Measurements from ENCODE around the gene HS6ST3. TPM values are rescaled to one million over a fixed set of nuclear protein-coding genes. Genes with fewer than 3 reads are reported as not detected.

Gene HS6ST3
- total RNA-seq, 1 experiment from 2014 or later = 1.2 TPM

GRCh38 chr13:96218475-96218874 lies 128.6 kb downstream of the HS6ST3 start:
- ChIA-PET POLR2A (no interaction called here), CTCF (interaction anchor here (0.9 to 1.2 kb wide), 2 partner anchors 11 to 199 kb away, joined by 3 to 5 read pairs; no protein-coding TSS in a partner anchor)
- TF ChIP-seq ZNF317 (CRISPR knock-in tag; IDR thresholded peaks at IDR 0.05; ENCODE audit: borderline replicate concordance, low read depth) = no peak
- no peak for TF ChIP-seq OVOL2 (CRISPR knock-in tag; IDR thresholded peaks at IDR 0.05; ENCODE audit: borderline replicate concordance)
- TF ChIP-seq MXD4 (CRISPR knock-in tag; IDR thresholded peaks at IDR 0.05; ENCODE audit: borderline replicate concordance) = no peak
- no peak for TF ChIP-seq TP53 (CRISPR knock-in tag; IDR thresholded peaks at IDR 0.05)
- TF ChIP-seq ATF2 (CRISPR knock-in tag; IDR thresholded peaks at IDR 0.05; ENCODE audit: borderline replicate concordance, low read depth) = no peak
- TF ChIP-seq ZNF219 (CRISPR knock-in tag; IDR thresholded peaks at IDR 0.05; ENCODE audit: borderline replicate concordance) = no peak
- no peak for TF ChIP-seq JUN (CRISPR knock-in tag; IDR thresholded peaks at IDR 0.05)
- no peak for TF ChIP-seq ATF1 (CRISPR knock-in tag; IDR thresholded peaks at IDR 0.05)
- TF ChIP-seq ZNF532 (CRISPR knock-in tag; IDR thresholded peaks at IDR 0.05; ENCODE audit: borderline replicate concordance) = no peak
- H3K4me1 Mint-ChIP-seq = no peaks in the 10 kb centered on the region
- no peak overlapping the region for H3K27ac Mint-ChIP-seq
- H3K27me3 Mint-ChIP-seq (ENCODE audit: low read depth) = no peaks in the 10 kb centered on the region
- H3K9me3 Mint-ChIP-seq = peaks cover 7% of the 10 kb centered on the region
- H3K4me3 Mint-ChIP-seq = no peak overlapping the region
- H3K36me3 Mint-ChIP-seq = no peaks in the 10 kb centered on the region
- no peak for DNase-seq (ENCODE audit: low spot score)
- no peak for ATAC-seq

- no peak for DNase-seq (ENCODE audit: low spot score)
- Mint-ChIP-seq H3K9me3 (no peaks in the 10 kb centered on the region), H3K36me3 (no peaks in the 10 kb centered on the region), H3K27ac (no peak overlapping the region), H3K4me3 (no peak overlapping the region), H3K27me3 (ENCODE audit: low read depth) (no peaks in the 10 kb centered on the region), H3K4me1 (no peaks in the 10 kb centered on the region)
- ChIA-PET POLR2A (no interaction called here), CTCF (interaction anchor here (1.5 kb wide), 1 partner anchor 8 kb away, joined by 5 read pairs; no protein-coding TSS in a partner anchor)
- TF ChIP-seq IRF1 (CRISPR knock-in tag; IDR thresholded peaks at IDR 0.05) (no peak), TEAD1 (CRISPR knock-in tag; IDR thresholded peaks at IDR 0.05) (no peak), PRRX2 (CRISPR knock-in tag; IDR thresholded peaks at IDR 0.05) (no peak), ATF3 (CRISPR knock-in tag; conservative IDR thresholded peaks at IDR 0.05) (no peak), CTCF (IDR thresholded peaks at IDR 0.05) (no peak), NR3C1 (CRISPR knock-in tag; conservative IDR thresholded peaks at IDR 0.05; ENCODE audit: low read depth) (no peak)
- no peak for ATAC-seq
These were observed 131.6 kb downstream of the HS6ST3 start for GRCh38 chr13:96221471-96221870.

Data from WTC11 (cell line).